ENCODE data around the gene ORC4. TPM values are rescaled to one million over a fixed set of nuclear protein-coding genes. Genes with fewer than 3 reads are reported as not detected.

Gene ORC4
- polyA plus RNA-seq, 3 donors, result 30.2 to 34.0 (median 33.1) TPM

- Mint-ChIP-seq H3K27ac (no peak overlapping the region), H3K4me3 (no peak overlapping the region), H3K9me3 (peaks cover 0 to 13% (median 5%) of the 10 kb centered on the region in 7 donors), H3K36me3 (peaks cover 27 to 30% of the 10 kb centered on the region in 2 donors), H3K27me3 (ENCODE audit: low read depth in 3 of 3) (no peaks in the 10 kb centered on the region), H3K4me1 (peaks cover 3% of the 10 kb centered on the region)
- Histone ChIP-seq H3K9me3 (replicated peaks in 1 of 2; ENCODE audit: control insufficient read depth in 1 of 2, insufficient read depth in 1 of 2, low read length in 2 of 2) (peaks cover 0 to 4% of the 10 kb centered on the region in 2 donors), H3K9ac (ENCODE audit: insufficient read depth, low read length, poor library complexity, severe bottlenecking) (no peak overlapping the region), H3K36me3 (replicated peaks in 1 of 2; ENCODE audit: control insufficient read depth in 1 of 2, insufficient read depth in 2 of 2, low read length in 2 of 2) (peaks cover 9 to 26% of the 10 kb centered on the region in 2 donors), H3K79me2 (ENCODE audit: insufficient read depth, low read length) (peaks cover 19% of the 10 kb centered on the region), H3K4me1 (ENCODE audit: control insufficient read depth in 1 of 2, insufficient read depth in 2 of 2, low read length in 2 of 2) (no peaks in the 10 kb centered on the region), H3K27ac (ENCODE audit: low read depth in 1 of 2, low read length in 2 of 2) (no peak overlapping the region), H2AFZ (ENCODE audit: insufficient read depth, low read depth, low read length, poor library complexity, severe bottlenecking) (no peak overlapping the region), H3K4me2 (replicated peaks; ENCODE audit: extremely low read depth, low read length, poor library complexity, severe bottlenecking) (no peak overlapping the region), H4K20me1 (ENCODE audit: insufficient read depth, low read length) (peaks cover 26% of the 10 kb centered on the region), H3K4me3 (replicated peaks in 1 of 3; ENCODE audit: low read depth in 2 of 3, low read length in 3 of 3) (no peak overlapping the region), H3K27me3 (ENCODE audit: control insufficient read depth in 2 of 2, insufficient read depth in 2 of 2, low read length in 2 of 2) (no peaks in the 10 kb centered on the region)
- intact Hi-C loops (cut with micrococcal nuclease), result no loop called here
- WGBS (ENCODE audit: insufficient coverage), result no CpG with 5 or more reads among the region's 2 CpGs
- no peak for TF ChIP-seq CTCF (IDR thresholded peaks at IDR 0.05)
- no peak for DNase-seq
These were observed 44.4 kb downstream of the ORC4 start for GRCh38 chr2:147976102-147976501.

GRCh38 chr2:147968571-147968970 is 52.0 kb downstream of the ORC4 start:
- H3K4me2 ChIP-seq (replicated peaks; ENCODE audit: extremely low read depth, low read length, poor library complexity, severe bottlenecking), result no peak overlapping the region
- H3K9me3 ChIP-seq (replicated peaks in 1 of 2; ENCODE audit: control insufficient read depth in 1 of 2, insufficient read depth in 1 of 2, low read length in 2 of 2), result peaks cover 0 to 2% of the 10 kb centered on the region in 2 donors
- H3K4me3 ChIP-seq (replicated peaks in 1 of 3; ENCODE audit: low read depth in 2 of 3, low read length in 3 of 3), result no peak overlapping the region
- DNase-seq, result no peak
- no peak overlapping the region for H3K27ac ChIP-seq (ENCODE audit: low read depth in 1 of 2, low read length in 2 of 2)
- no peak overlapping the region for H2AFZ ChIP-seq (ENCODE audit: insufficient read depth, low read depth, low read length, poor library complexity, severe bottlenecking)
- H3K27me3 ChIP-seq (ENCODE audit: control insufficient read depth in 2 of 2, insufficient read depth in 2 of 2, low read length in 2 of 2), result no peaks in the 10 kb centered on the region
- H3K4me1 ChIP-seq (ENCODE audit: control insufficient read depth in 1 of 2, insufficient read depth in 2 of 2, low read length in 2 of 2), result no peaks in the 10 kb centered on the region
- H3K9me3 Mint-ChIP-seq, result peaks cover 6 to 29% (median 12%) of the 10 kb centered on the region in 7 donors
- peaks cover 20 to 73% of the 10 kb centered on the region in 2 donors for H3K36me3 ChIP-seq (replicated peaks in 1 of 2; ENCODE audit: control insufficient read depth in 1 of 2, insufficient read depth in 2 of 2, low read length in 2 of 2)
- intact Hi-C loops (cut with micrococcal nuclease), result no loop called here
- H3K4me1 Mint-ChIP-seq, result no peaks in the 10 kb centered on the region
- H3K4me3 Mint-ChIP-seq, result no peak overlapping the region
- no peaks in the 10 kb centered on the region for H4K20me1 ChIP-seq (ENCODE audit: insufficient read depth, low read length)
- H3K27ac Mint-ChIP-seq, result no peak overlapping the region
- H3K9ac ChIP-seq (ENCODE audit: insufficient read depth, low read length, poor library complexity, severe bottlenecking), result no peak overlapping the region
- TF ChIP-seq CTCF (IDR thresholded peaks at IDR 0.05), result no peak
- H3K27me3 Mint-ChIP-seq (ENCODE audit: low read depth in 3 of 3), result no peaks in the 10 kb centered on the region
- peaks cover 67 to 78% of the 10 kb centered on the region in 2 donors for H3K36me3 Mint-ChIP-seq
- peaks cover 1% of the 10 kb centered on the region for H3K79me2 ChIP-seq (ENCODE audit: insufficient read depth, low read length)
- WGBS (ENCODE audit: insufficient coverage), result no CpG with 5 or more reads among the region's 2 CpGs

Measured in CD14-positive monocyte (primary cell).